Keratinocyte (primary cell): ENCODE measurements around the gene RAX2.

Experiments
- EZH2 ChIP-seq: IDR thresholded peaks from one replicate; pipeline ENCODE4 v1.6.1; 2012; ENCODE audit warnings: inconsistent platforms, mild to moderate bottlenecking, low read length, moderate library complexity
- TF ChIP-seq, protein P1 (sequence below), 3 experiments: IDR thresholded peaks in 1 of 3; conservative IDR thresholded peaks in 1 of 3; optimal IDR thresholded peaks in 1 of 3; 2 replicates in 2 of 3; 3 replicates in 1 of 3; pipeline versions ENCODE3 to v1.5.1; 2011; ENCODE audit warnings: low read length in 3 of 3, mild to moderate bottlenecking in 3 of 3, moderate library complexity in 2 of 3, control low read depth in 1 of 3, inconsistent platforms in 1 of 3; ENCODE audit not compliant: insufficient read depth in 2 of 3; ENCODE audit errors: extremely low read depth in 1 of 3

DNA sequence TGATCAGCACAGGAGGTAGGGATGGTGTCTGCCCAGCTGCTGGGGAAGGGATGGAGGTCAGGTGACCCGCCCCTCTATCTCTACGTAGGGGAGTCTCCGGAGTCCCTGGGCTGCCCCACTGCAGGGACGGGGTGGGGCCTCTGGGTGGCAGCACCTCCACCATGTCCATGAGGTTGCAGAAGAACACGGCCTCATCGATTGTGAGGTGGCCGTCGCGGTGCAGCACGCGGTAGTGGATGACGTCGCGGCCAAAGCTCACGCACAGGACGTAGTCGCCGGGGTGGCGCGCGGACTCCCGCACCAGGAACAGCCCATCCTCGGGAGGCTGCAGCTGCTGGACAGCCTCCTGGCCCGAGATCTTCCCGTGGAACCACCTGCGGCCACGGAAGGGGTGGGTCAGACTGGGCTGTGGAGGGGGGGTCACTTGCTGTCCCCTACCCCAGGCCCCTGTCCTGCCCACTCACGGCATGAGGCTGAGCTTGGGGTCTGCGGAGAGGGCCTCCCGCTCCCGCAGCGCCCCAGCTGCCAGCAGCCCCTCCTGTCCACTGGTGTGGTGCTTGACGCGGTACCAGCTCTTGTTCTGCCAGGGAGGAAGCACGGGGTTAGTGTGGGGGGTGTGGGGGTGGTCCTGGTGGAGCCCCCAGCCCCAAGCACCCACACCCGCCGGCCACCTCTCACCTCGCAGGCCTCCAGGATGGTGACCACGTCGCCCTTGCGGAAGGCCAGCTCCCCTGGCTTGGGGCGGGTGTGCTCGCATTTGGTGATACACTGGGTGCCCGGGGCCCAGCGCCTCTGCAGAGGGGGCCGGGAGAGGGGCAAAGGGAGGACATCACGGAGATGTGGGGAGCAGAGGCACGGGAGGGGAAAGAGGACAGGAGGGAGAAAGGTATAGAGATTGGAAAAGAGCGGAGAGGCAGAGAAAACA, 11.9 kb upstream of the RAX2 start:
- TF ChIP-seq, protein P1, sequence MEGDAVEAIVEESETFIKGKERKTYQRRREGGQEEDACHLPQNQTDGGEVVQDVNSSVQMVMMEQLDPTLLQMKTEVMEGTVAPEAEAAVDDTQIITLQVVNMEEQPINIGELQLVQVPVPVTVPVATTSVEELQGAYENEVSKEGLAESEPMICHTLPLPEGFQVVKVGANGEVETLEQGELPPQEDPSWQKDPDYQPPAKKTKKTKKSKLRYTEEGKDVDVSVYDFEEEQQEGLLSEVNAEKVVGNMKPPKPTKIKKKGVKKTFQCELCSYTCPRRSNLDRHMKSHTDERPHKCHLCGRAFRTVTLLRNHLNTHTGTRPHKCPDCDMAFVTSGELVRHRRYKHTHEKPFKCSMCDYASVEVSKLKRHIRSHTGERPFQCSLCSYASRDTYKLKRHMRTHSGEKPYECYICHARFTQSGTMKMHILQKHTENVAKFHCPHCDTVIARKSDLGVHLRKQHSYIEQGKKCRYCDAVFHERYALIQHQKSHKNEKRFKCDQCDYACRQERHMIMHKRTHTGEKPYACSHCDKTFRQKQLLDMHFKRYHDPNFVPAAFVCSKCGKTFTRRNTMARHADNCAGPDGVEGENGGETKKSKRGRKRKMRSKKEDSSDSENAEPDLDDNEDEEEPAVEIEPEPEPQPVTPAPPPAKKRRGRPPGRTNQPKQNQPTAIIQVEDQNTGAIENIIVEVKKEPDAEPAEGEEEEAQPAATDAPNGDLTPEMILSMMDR (optimal IDR thresholded peaks at IDR 0.05 in 1 of 3, IDR thresholded peaks at IDR 0.05 in 1 of 3, conservative IDR thresholded peaks at IDR 0.05 in 1 of 3; ENCODE audit: extremely low read depth in 1 of 3, insufficient read depth in 2 of 3, low read length in 3 of 3): peak in 2 of 3 experiments; percentile 32 to 53
- TF ChIP-seq EZH2: no peak
